ENCODE measurements around the gene INPP5D.

GRCh38 chr2:233042549-233042948, 17.6 kb upstream of the INPP5D start:
- no peak for TF ChIP-seq CTCF (IDR thresholded peaks at IDR 0.05)
- no peak for TF ChIP-seq POLR2A (IDR thresholded peaks at IDR 0.05)
- no peak for TF ChIP-seq EP300 (IDR thresholded peaks at IDR 0.05)
